ENCODE results near the gene PLCB4.

GRCh38 chr20:9137001-9137400 is 68.1 kb downstream of the PLCB4 start:
- TF ChIP-seq CTCF (IDR thresholded peaks at IDR 0.05; ENCODE audit: insufficient read depth, low read length, poor library complexity, severe bottlenecking), result no peak
- no peak for TF ChIP-seq EZH2phosphoT487 (conservative IDR thresholded peaks at IDR 0.05; ENCODE audit: low read length)

Measured in SU-DHL-6 (cell line).